Prostate gland (tissue), 2 donors: ENCODE measurements around the gene GFI1. TPM values are rescaled to one million over a fixed set of nuclear protein-coding genes. Genes with fewer than 3 reads are reported as not detected.

Experiments used
- DNase-seq: peaks from one replicate; pipeline ENCODE4 v3.0.0-alpha.2; 2019; ENCODE audit warnings: low spot score
- H3K27ac ChIP-seq, 2 donors: fragments of 200-600 bp; sonication (generic); 2 replicates each; pipeline ENCODE4 v1.5.1; 2017 to 2019
- H3K27me3 ChIP-seq: fragments of 200-600 bp; sonication (generic); replicated peaks from 2 replicates; pipeline ENCODE4 v1.5.1; 2019; ENCODE audit not compliant: insufficient read depth
- H3K36me3 ChIP-seq, 2 donors: fragments of 200-600 bp; sonication (generic); 1 replicate in 1 of 2; 2 replicates in 1 of 2; pipeline versions ENCODE4 v1.5.1 to v1.8.1; 2017 to 2019
- H3K4me1 ChIP-seq: fragments of 200-600 bp; sonication (generic); replicated peaks from 2 replicates; pipeline ENCODE4 v1.5.1; 2019
- H3K4me3 ChIP-seq, 2 donors: fragments of 200-600 bp; sonication (generic); 2 replicates each; pipeline ENCODE4 v1.5.1; 2017 to 2019
- H3K9me3 ChIP-seq: fragments of 200-600 bp; sonication (generic); 2 replicates; pipeline ENCODE4 v1.5.1; 2017
- CTCF ChIP-seq, 4 experiments: fragments of 200-600 bp in 2 of 4; fragments of 450-650 bp in 2 of 4; sonication (generic) in 2 of 4; IDR thresholded peaks; 1 replicate in 3 of 4; 2 replicates in 1 of 4; pipeline ENCODE4 v1.5.1; 2016 to 2019; ENCODE audit warnings: antibody characterized with exemption in 4 of 4, mild to moderate bottlenecking in 2 of 4, moderate library complexity in 2 of 4
- POLR2A ChIP-seq: fragments of 450-650 bp; IDR thresholded peaks from one replicate; pipeline ENCODE4 v1.6.1; 2016; ENCODE audit warnings: antibody characterized with exemption, mild to moderate bottlenecking
- POLR2AphosphoS5 ChIP-seq: sonication (generic); formaldehyde crosslinking; IDR thresholded peaks from one replicate; pipeline ENCODE4 v1.6.1; 2017; ENCODE audit warnings: antibody characterized with exemption
- WGBS: methylation state at CpG from one replicate; pipeline ENCODE4 v1.1.5; 2018; 5-methylcytosine and 5-hydroxymethylcytosine counted together
- intact Hi-C: fragments of 100-400 bp; cut with DNase I; formaldehyde crosslinking; loops from one replicate; pipeline ENCODE4 v1.14.2; 2022
- total RNA-seq, 2 donors: library from RNA; depleted of rRNA; stranded (reverse); fragments of >200 nt; gene quantifications; one replicate each; pipeline ENCODE4 v1.1.0, GENCODE V29; 2016

GFI1 gene
- total RNA-seq, 2 donors from 2014 or later, result 0.32 to 2.1 TPM

GRCh38 chr1:92476071-92476631, 10.6 kb downstream of the GFI1 start:
- WGBS, result 59% methylated on average over 12 of the region's 12 CpGs
- no peaks in the 10 kb centered on the region for H3K36me3 ChIP-seq
- no peak overlapping the region for H3K4me3 ChIP-seq
- TF ChIP-seq POLR2A, result no peak
- TF ChIP-seq POLR2AphosphoS5, result no peak
- TF ChIP-seq CTCF (IDR thresholded peaks at IDR 0.05), result no peak
- no peak for DNase-seq
- peaks cover 10% of the 10 kb centered on the region for H3K27me3 ChIP-seq
- H3K4me1 ChIP-seq, result no peaks in the 10 kb centered on the region
- no peaks in the 10 kb centered on the region for H3K9me3 ChIP-seq
- intact Hi-C loops, result no loop called here
- H3K27ac ChIP-seq, result no peak overlapping the region

- no peaks in the 10 kb centered on the region for H3K36me3 ChIP-seq
- no peak for DNase-seq
- intact Hi-C loops, result no loop called here
- H3K9me3 ChIP-seq, result no peaks in the 10 kb centered on the region
- TF ChIP-seq POLR2A (no peak), POLR2AphosphoS5 (no peak), CTCF (IDR thresholded peaks at IDR 0.05) (no peak)
- no peaks in the 10 kb centered on the region for H3K4me1 ChIP-seq
- H3K4me3 ChIP-seq, result no peak overlapping the region
- 88% methylated on average over 3 of the region's 3 CpGs for WGBS
- peaks cover 3% of the 10 kb centered on the region for H3K27me3 ChIP-seq
- no peak overlapping the region for H3K27ac ChIP-seq
These were observed 11.7 kb downstream of the GFI1 start for GRCh38 chr1:92475029-92475428.

GRCh38 chr1:92473781-92474495, 12.8 kb downstream of the GFI1 start:
- WGBS, result 79% methylated on average over 5 of the region's 5 CpGs
- Histone ChIP-seq H3K27ac (no peak overlapping the region), H3K36me3 (no peaks in the 10 kb centered on the region), H3K4me3 (no peak overlapping the region), H3K27me3 (no peaks in the 10 kb centered on the region), H3K9me3 (no peaks in the 10 kb centered on the region), H3K4me1 (no peaks in the 10 kb centered on the region)
- intact Hi-C loops, result no loop called here
- no peak for DNase-seq
- TF ChIP-seq POLR2AphosphoS5 (no peak), POLR2A (no peak), CTCF (IDR thresholded peaks at IDR 0.05) (no peak)

GRCh38 chr1:92470216-92470615, 16.5 kb downstream of the GFI1 start:
- DNase-seq, result no peak
- no peaks in the 10 kb centered on the region for H3K27me3 ChIP-seq
- TF ChIP-seq POLR2AphosphoS5 (no peak), CTCF (IDR thresholded peaks at IDR 0.05) (no peak), POLR2A (no peak)
- H3K36me3 ChIP-seq, result no peaks in the 10 kb centered on the region
- WGBS, result 86% methylated on average over 1 of the region's 1 CpG
- H3K4me3 ChIP-seq, result no peak overlapping the region
- no peaks in the 10 kb centered on the region for H3K9me3 ChIP-seq
- no peaks in the 10 kb centered on the region for H3K4me1 ChIP-seq
- intact Hi-C loops, result no loop called here
- H3K27ac ChIP-seq, result no peak overlapping the region
